Left lung (tissue), 10 donors: ENCODE results near the gene HSPB2. TPM values are rescaled to one million over a fixed set of nuclear protein-coding genes. Genes with fewer than 3 reads are reported as not detected.

ENCODE experiments used
- ATAC-seq: fragments of 200-7000 bp; cut with Tn5 transposase; one replicate; pipeline ENCODE4 v1.9.1; 2020; ENCODE audit warnings: moderate library complexity
- DNase-seq, 4 donors: peaks; one replicate each; pipeline ENCODE4 v3.0.0-alpha.2; 2013 to 2020
- H3K27ac ChIP-seq, 2 donors: fragments of 200-600 bp; sonication (generic) in 1 of 2; one replicate each; pipeline versions ENCODE4 v1.5.0 to v1.8.0; 2020 to 2021
- H3K27me3 ChIP-seq, 2 donors: fragments of 200-600 bp; sonication (generic) in 1 of 2; one replicate each; pipeline versions ENCODE4 v1.5.0 to v1.8.0; 2020 to 2021
- H3K36me3 ChIP-seq, 2 donors: fragments of 200-600 bp; sonication (generic) in 1 of 2; one replicate each; pipeline versions ENCODE4 v1.5.0 to v1.8.0; 2020 to 2021
- H3K4me1 ChIP-seq, 2 donors: fragments of 200-600 bp; one replicate each; pipeline ENCODE4 v1.8.0; 2021
- H3K4me3 ChIP-seq, 2 donors: fragments of 200-600 bp; sonication (generic) in 1 of 2; one replicate each; pipeline versions ENCODE4 v1.5.0 to v1.8.0; 2020 to 2021; ENCODE audit warnings: mild to moderate bottlenecking in 1 of 2
- H3K9me3 ChIP-seq, 2 donors: fragments of 200-600 bp; sonication (generic) in 1 of 2; one replicate each; pipeline versions ENCODE4 v1.5.0 to v1.8.0; 2020 to 2021
- CTCF ChIP-seq, 2 donors: fragments of 200-600 bp; sonication (generic) in 1 of 2; IDR thresholded peaks; one replicate each; pipeline versions ENCODE4 v1.5.0 to v1.8.0; 2021; ENCODE audit warnings: antibody characterized with exemption in 2 of 2
- intact Hi-C, 2 donors: fragments of 100-400 bp; cut with DNase I; formaldehyde crosslinking; loops; one replicate each; pipeline versions ENCODE4 v1.11.2 to v1.14.2; 2022
- polyA plus RNA-seq, 6 donors: library from polyadenylated mRNA; unstranded; fragments of 120-200 nt; gene quantifications; one replicate each; pipeline ENCODE4 v1.2.1, GENCODE V29; 2013; ENCODE audit not compliant: insufficient read length in 6 of 6
- total RNA-seq, 2 donors: library from RNA; stranded (reverse); fragmentation: NEBNext Ultra II Directional; extraction: Animal tissue kit (Norgen Biotek cat#: 25700); gene quantifications; one replicate each; pipeline ENCODE4 v1.2.1, GENCODE V29; 2021
- donor health status: DM: no; HTN: yes; CAD: no.
- donor health status: DM: no; HTN: no; CAD: no.

HSPB2 gene
- total and polyA plus RNA-seq, 8 donors: 3.7 to 7.2 (median 4.8) TPM

GRCh38 chr11:111954154-111954553 is 41.6 kb downstream of the HSPB2 start:
- intact Hi-C loops: no loop called here

GRCh38 chr11:111957663-111958444 is 45.3 kb downstream of the HSPB2 start:
- DNase-seq: no peak
- Histone ChIP-seq H3K4me3 (no peak overlapping the region), H3K4me1 (no peaks in the 10 kb centered on the region), H3K27ac (no peak overlapping the region), H3K36me3 (no peaks in the 10 kb centered on the region), H3K9me3 (no peaks in the 10 kb centered on the region), H3K27me3 (no peaks in the 10 kb centered on the region)
- ATAC-seq: no peak
- intact Hi-C loops: no loop called here
- TF ChIP-seq CTCF (IDR thresholded peaks at IDR 0.05): no peak

More at GRCh38 chr11:111954154-111954553, 41.6 kb downstream of the HSPB2 start:
- Histone ChIP-seq H3K9me3 (no peaks in the 10 kb centered on the region), H3K36me3 (no peaks in the 10 kb centered on the region), H3K4me1 (no peaks in the 10 kb centered on the region), H3K27ac (no peak overlapping the region), H3K4me3 (no peak overlapping the region), H3K27me3 (no peaks in the 10 kb centered on the region)
- TF ChIP-seq CTCF (IDR thresholded peaks at IDR 0.05): no peak
- no peak for ATAC-seq
- no peak for DNase-seq

- Histone ChIP-seq H3K36me3 (no peaks in the 10 kb centered on the region), H3K27me3 (no peaks in the 10 kb centered on the region), H3K4me1 (no peaks in the 10 kb centered on the region), H3K27ac (no peak overlapping the region), H3K9me3 (no peaks in the 10 kb centered on the region), H3K4me3 (no peak overlapping the region)
- peak in 1 of 4 donors; percentile 45 for DNase-seq
- TF ChIP-seq CTCF (IDR thresholded peaks at IDR 0.05): no peak
- ATAC-seq: peak; percentile 87
- intact Hi-C loops: no loop called here
Observed at GRCh38 chr11:111960916-111961315, 48.4 kb downstream of the HSPB2 start.

- DNase-seq (no peak), ATAC-seq (peak; percentile 55)
- TF ChIP-seq CTCF (IDR thresholded peaks at IDR 0.05): no peak
- Histone ChIP-seq H3K36me3 (no peaks in the 10 kb centered on the region), H3K9me3 (no peaks in the 10 kb centered on the region), H3K27me3 (no peaks in the 10 kb centered on the region), H3K4me3 (no peak overlapping the region), H3K4me1 (no peaks in the 10 kb centered on the region), H3K27ac (no peak overlapping the region)
- intact Hi-C loops: no loop called here
Observed at GRCh38 chr11:111961389-111962300, 49.1 kb downstream of the HSPB2 start.

Other genes starting within 250 kb of the HSPB2 start
- gene PPP2R1B, start 146.3 kb upstream of the HSPB2 start, total RNA-seq: 10 to 100 TPM; 28.1 to 28.8 TPM
- gene PPP2R1B, start 146.3 kb upstream of the HSPB2 start, polyA plus RNA-seq: 10 to 100 TPM; 26.4 to 31.5 (median 30.3) TPM
- 10 to 100 TPM; 27.5 to 31.2 TPM for gene ALG9, start 41.2 kb upstream of the HSPB2 start, total RNA-seq
- 10 to 100 TPM; 43.4 to 51.0 (median 48.1) TPM for gene ALG9, start 41.2 kb upstream of the HSPB2 start, polyA plus RNA-seq
- 1 to 10 TPM; 1.7 to 4.1 TPM for gene FDXACB1, start 33.6 kb upstream of the HSPB2 start, total RNA-seq
- 1 to 10 TPM; 4.3 to 5.5 (median 4.9) TPM for gene FDXACB1, start 33.6 kb upstream of the HSPB2 start, polyA plus RNA-seq
- gene CFAP68, start 33.2 kb upstream of the HSPB2 start, total RNA-seq: 10 to 100 TPM; 20.4 to 20.9 TPM
- 10 to 100 TPM; 36.1 to 46.7 (median 38.6) TPM for gene CFAP68, start 33.2 kb upstream of the HSPB2 start, polyA plus RNA-seq
- gene CRYAB, start 964 bp upstream of the HSPB2 start, total RNA-seq: 10 to 100 TPM; 41.5 to 89.2 TPM
- 10 to 100 TPM; 26.7 to 36.0 (median 32.1) TPM for gene CRYAB, start 964 bp upstream of the HSPB2 start, polyA plus RNA-seq
- 10 to 100 TPM in 1 of 2 donors, 1 to 10 TPM in 1; 6.2 to 15.6 TPM for gene C11orf52, start 6.2 kb downstream of the HSPB2 start, total RNA-seq
- 1 to 10 TPM; 5.7 to 9.5 (median 9.1) TPM for gene C11orf52, start 6.2 kb downstream of the HSPB2 start, polyA plus RNA-seq
- 10 to 100 TPM; 10.9 to 11.1 TPM for gene DIXDC1, start 24.6 kb downstream of the HSPB2 start, total RNA-seq
- 10 to 100 TPM; 21.5 to 32.2 (median 25.7) TPM for gene DIXDC1, start 24.6 kb downstream of the HSPB2 start, polyA plus RNA-seq
- 10 to 100 TPM; 32.5 to 40.1 TPM for gene DLAT, start 112.7 kb downstream of the HSPB2 start, total RNA-seq
- gene DLAT, start 112.7 kb downstream of the HSPB2 start, polyA plus RNA-seq: 10 to 100 TPM; 29.8 to 36.1 (median 33.8) TPM
- gene PIH1D2, start 161.3 kb downstream of the HSPB2 start, total RNA-seq: 1 to 10 TPM; 2.7 to 4.0 TPM
- gene PIH1D2, start 161.3 kb downstream of the HSPB2 start, polyA plus RNA-seq: 1 to 10 TPM; 5.9 to 9.3 (median 7.8) TPM
- gene NKAPD1, start 161.6 kb downstream of the HSPB2 start, total RNA-seq: 10 to 100 TPM; 13.3 to 14.7 TPM
- 10 to 100 TPM; 44.0 to 59.5 (median 52.8) TPM for gene NKAPD1, start 161.6 kb downstream of the HSPB2 start, polyA plus RNA-seq
- gene TIMM8B, start 174.0 kb downstream of the HSPB2 start, total RNA-seq: 10 to 100 TPM; 55.1 to 59.7 TPM
- 10 to 100 TPM; 55.7 to 64.5 (median 60.8) TPM for gene TIMM8B, start 174.0 kb downstream of the HSPB2 start, polyA plus RNA-seq
- 100 to 1,000 TPM in 1 of 2 donors, 10 to 100 TPM in 1; 94.1 to 103 TPM for gene SDHD, start 174.1 kb downstream of the HSPB2 start, total RNA-seq
- 100 to 1,000 TPM; 113 to 127 (median 124) TPM for gene SDHD, start 174.1 kb downstream of the HSPB2 start, polyA plus RNA-seq